Naive thymus-derived CD8-positive, alpha-beta T cell (primary cell): ENCODE data around the gene FHL1. TPM values are rescaled to one million over a fixed set of nuclear protein-coding genes. Genes with fewer than 3 reads are reported as not detected.

Source experiments
- ATAC-seq, 2 donors: fragments of 150-1000 bp; cut with Tn5 transposase in 1 of 2; sonication (Bioruptor Pico), chemical (Tn5 transposase) in 1 of 2; 1 replicate in 1 of 2; 2 replicates in 1 of 2; pipeline ENCODE4 v1.10.0; 2021; ENCODE audit warnings: mild to moderate bottlenecking in 2 of 2, moderate library complexity in 2 of 2
- POLR2A ChIA-PET: fragments of 350-600 bp; sonication (Branson Sonifier 250); formaldehyde crosslinking; loops from one replicate; lab custom pipeline; 2021; ENCODE audit warnings: antibody characterized with exemption; lab: Charles Lee
- DNase-seq, 10 donors: peaks; one replicate each; pipeline versions ENCODE4 v3.0.0 to v3.0.0-alpha.2; 2020 to 2022
- H3K27ac Mint-ChIP-seq, 10 donors: one replicate each; pipeline ENCODE4 v1.8.0; 2020 to 2022; ENCODE audit warnings: mild to moderate bottlenecking in 10 of 10, mixed read lengths in 10 of 10, moderate library complexity in 4 of 10, inconsistent platforms in 1 of 10
- H3K27me3 Mint-ChIP-seq, 5 donors: one replicate each; pipeline ENCODE4 v1.8.0; 2021 to 2022; ENCODE audit warnings: mixed read lengths in 5 of 5
- H3K36me3 Mint-ChIP-seq, 3 donors: one replicate each; pipeline ENCODE4 v1.8.0; 2020 to 2022; ENCODE audit warnings: mixed read lengths in 3 of 3, mild to moderate bottlenecking in 2 of 3, inconsistent platforms in 1 of 3
- H3K4me1 Mint-ChIP-seq, 4 donors: one replicate each; pipeline ENCODE4 v1.8.0; 2021 to 2022; ENCODE audit warnings: mixed read lengths in 4 of 4
- H3K4me3 Mint-ChIP-seq, 10 donors: one replicate each; pipeline ENCODE4 v1.8.0; 2020 to 2022; ENCODE audit warnings: mild to moderate bottlenecking in 10 of 10, mixed read lengths in 10 of 10, moderate library complexity in 6 of 10, inconsistent platforms in 1 of 10
- H3K9me3 Mint-ChIP-seq, 9 donors: one replicate each; pipeline ENCODE4 v1.8.0; 2020 to 2022; ENCODE audit warnings: mixed read lengths in 9 of 9, mild to moderate bottlenecking in 3 of 9, inconsistent platforms in 1 of 9, moderate library complexity in 1 of 9
- polyA plus RNA-seq, 3 donors: library from polyadenylated mRNA; unstranded; fragments of 300-500 nt; fragmentation: Illumina TruSeq; gene quantifications; one replicate each; pipeline ENCODE4 v1.2.3, GENCODE V29; 2021
- total RNA-seq, 8 experiments: library from RNA in 2 of 8; stranded (reverse) in 2 of 8; gene quantifications; one replicate each; pipeline ENCODE4 v1.2.3 and lab custom pipeline; 2021 to 2026

The FHL1 gene
- total and polyA plus RNA-seq, 5 experiments from 2014 or later = 10.8 to 16.6 (median 14.9) TPM

- POLR2A ChIA-PET = no interaction called here
- ATAC-seq = no peak
Observed at GRCh38 chrX:136176399-136176825, 29.1 kb downstream of the FHL1 start.

DNA sequence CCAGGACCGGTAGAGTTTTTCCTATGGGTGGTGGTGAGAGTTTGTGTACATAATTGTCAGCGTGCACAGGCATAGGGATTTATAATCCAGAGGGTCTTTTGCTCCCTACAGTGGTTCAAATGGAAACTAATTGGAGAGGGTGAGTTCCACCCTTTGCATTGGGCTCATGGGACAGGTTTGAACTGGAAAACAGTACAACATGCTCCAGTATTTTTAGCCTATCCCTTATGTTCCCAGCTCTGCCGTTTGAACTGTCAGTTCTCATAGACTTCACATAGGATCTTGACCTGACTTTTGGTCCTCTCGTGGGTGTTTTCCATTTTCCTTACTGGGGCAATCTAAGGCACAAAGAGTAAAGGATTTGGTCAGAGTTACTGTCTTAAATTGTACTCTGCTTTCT lies 31.8 kb downstream of the FHL1 start:
- DNase-seq (no peak), ATAC-seq (no peak)
- H3K27ac Mint-ChIP-seq = no peak overlapping the region
- H3K27me3 Mint-ChIP-seq = no peaks in the 10 kb centered on the region
- H3K9me3 Mint-ChIP-seq = no peaks in the 10 kb centered on the region
- POLR2A ChIA-PET = no interaction called here
- H3K36me3 Mint-ChIP-seq = peaks cover 0 to 2% (median 0%) of the 10 kb centered on the region in 3 donors
- no peaks in the 10 kb centered on the region for H3K4me1 Mint-ChIP-seq
- H3K4me3 Mint-ChIP-seq = no peak overlapping the region

More at GRCh38 chrX:136176399-136176825, 29.1 kb downstream of the FHL1 start:
- Mint-ChIP-seq H3K36me3 (peaks cover 0 to 2% (median 0%) of the 10 kb centered on the region in 3 donors), H3K4me3 (no peak overlapping the region), H3K27me3 (no peaks in the 10 kb centered on the region), H3K27ac (no peak overlapping the region), H3K9me3 (no peaks in the 10 kb centered on the region), H3K4me1 (no peaks in the 10 kb centered on the region)
- no peak for DNase-seq

DNA sequence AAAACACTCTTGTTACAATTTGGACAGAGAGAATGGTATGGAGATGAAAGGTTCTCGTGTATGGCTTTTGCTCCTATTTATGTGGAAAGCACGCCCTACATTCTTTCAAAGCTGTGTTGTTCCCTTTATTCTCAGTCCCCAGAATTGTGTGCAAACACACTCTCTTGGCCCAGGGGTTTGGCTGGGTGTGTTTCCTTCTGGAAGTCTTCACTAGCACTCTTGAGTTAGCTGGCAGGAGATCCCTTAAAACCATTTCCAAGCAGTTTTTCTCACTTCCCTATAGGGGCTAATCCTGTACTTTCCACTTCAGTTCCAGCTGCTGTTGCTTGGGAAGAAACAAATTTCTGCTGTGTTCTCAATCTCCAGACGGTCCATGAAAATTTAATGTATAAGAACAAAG lies 35.1 kb downstream of the FHL1 start:
- H3K27ac Mint-ChIP-seq = no peak overlapping the region
- H3K4me3 Mint-ChIP-seq = no peak overlapping the region
- no peaks in the 10 kb centered on the region for H3K9me3 Mint-ChIP-seq
- no peaks in the 10 kb centered on the region for H3K27me3 Mint-ChIP-seq
- H3K4me1 Mint-ChIP-seq = no peaks in the 10 kb centered on the region
- ATAC-seq (no peak), DNase-seq (no peak)
- POLR2A ChIA-PET = no interaction called here
- H3K36me3 Mint-ChIP-seq = peaks cover 0 to 2% (median 0%) of the 10 kb centered on the region in 3 donors

DNA sequence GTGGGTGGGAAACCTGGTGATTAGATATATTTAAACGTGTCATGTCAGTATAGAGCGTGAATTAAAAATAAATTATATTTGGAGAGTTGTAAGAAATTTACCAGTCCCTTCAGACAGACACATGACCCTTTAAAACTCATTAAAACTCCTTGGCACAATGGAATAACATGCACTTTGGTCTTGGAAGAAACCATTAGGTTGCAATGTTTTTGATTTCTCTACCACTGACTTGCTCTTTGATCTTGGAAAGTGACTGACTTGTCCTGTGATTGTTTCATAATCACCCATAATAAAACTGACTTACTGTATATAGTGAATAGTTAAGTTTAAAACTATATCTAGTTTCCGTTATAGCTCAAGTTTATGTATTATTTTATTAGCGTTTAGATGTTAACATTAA lies 35.8 kb downstream of the FHL1 start:
- DNase-seq (no peak), ATAC-seq (no peak)
- POLR2A ChIA-PET = no interaction called here
- H3K4me1 Mint-ChIP-seq = no peaks in the 10 kb centered on the region
- H3K27ac Mint-ChIP-seq = no peak overlapping the region
- H3K27me3 Mint-ChIP-seq = no peaks in the 10 kb centered on the region
- H3K36me3 Mint-ChIP-seq = peaks cover 0 to 2% (median 0%) of the 10 kb centered on the region in 3 donors
- no peak overlapping the region for H3K4me3 Mint-ChIP-seq
- no peaks in the 10 kb centered on the region for H3K9me3 Mint-ChIP-seq

DNA sequence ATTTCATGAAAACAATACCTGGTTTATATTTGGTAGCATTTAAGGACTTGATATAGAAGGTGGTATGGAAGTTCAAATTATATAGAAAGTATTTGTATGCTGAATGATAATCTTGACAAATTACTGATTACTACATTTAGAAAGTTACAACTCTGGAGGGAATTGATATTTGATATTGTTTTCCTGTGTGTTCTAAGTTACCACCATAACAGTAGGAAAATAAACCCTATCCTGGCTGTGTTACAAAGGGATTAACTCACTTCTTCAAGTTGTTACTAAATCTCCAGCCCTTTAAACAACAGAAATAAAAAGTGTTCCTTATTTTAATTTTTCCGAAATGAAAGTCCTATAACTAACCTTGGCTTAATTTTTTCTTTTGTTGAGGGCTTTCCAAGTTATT lies 36.6 kb downstream of the FHL1 start:
- no peak for DNase-seq
- H3K9me3 Mint-ChIP-seq = no peaks in the 10 kb centered on the region
- peaks cover 0 to 2% (median 0%) of the 10 kb centered on the region in 3 donors for H3K36me3 Mint-ChIP-seq
- H3K4me1 Mint-ChIP-seq = no peaks in the 10 kb centered on the region
- H3K4me3 Mint-ChIP-seq = no peak overlapping the region
- no peak for ATAC-seq
- no peak overlapping the region for H3K27ac Mint-ChIP-seq
- POLR2A ChIA-PET = no interaction called here
- H3K27me3 Mint-ChIP-seq = no peaks in the 10 kb centered on the region

DNA sequence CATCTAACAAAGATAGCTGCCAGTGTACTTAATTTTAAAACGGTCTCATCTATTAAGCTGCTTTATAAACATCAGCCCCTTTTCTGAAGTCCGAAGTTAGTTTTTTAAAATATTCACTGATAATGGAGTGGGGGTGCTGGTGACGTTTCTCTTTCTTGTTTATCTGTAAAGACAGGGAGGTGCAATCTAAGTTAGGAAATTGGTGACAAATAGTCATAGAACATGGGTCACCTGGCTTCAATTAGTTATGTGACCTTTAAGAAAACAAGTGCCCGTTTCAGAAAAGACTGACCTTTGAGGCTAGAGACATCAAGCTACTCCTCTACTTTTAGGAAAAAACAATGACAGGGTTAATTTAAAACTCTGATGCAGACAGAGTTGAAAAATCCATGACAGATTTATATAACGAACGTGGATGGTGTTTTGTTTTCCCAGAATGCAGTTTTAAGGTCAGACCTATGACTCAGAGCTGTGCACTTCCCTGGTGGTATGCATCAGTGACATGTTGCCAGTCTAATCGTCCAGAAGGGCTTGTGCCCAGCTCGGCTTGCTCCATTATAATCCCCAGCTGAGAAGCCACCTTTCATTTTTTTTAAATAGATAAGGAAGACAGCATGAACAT lies 38.2 kb downstream of the FHL1 start:
- H3K36me3 Mint-ChIP-seq = peaks cover 0 to 2% (median 0%) of the 10 kb centered on the region in 3 donors
- no peak overlapping the region for H3K27ac Mint-ChIP-seq
- POLR2A ChIA-PET = no interaction called here
- no peaks in the 10 kb centered on the region for H3K4me1 Mint-ChIP-seq
- ATAC-seq (no peak), DNase-seq (no peak)
- H3K4me3 Mint-ChIP-seq = no peak overlapping the region
- no peaks in the 10 kb centered on the region for H3K27me3 Mint-ChIP-seq
- H3K9me3 Mint-ChIP-seq = no peaks in the 10 kb centered on the region

DNA sequence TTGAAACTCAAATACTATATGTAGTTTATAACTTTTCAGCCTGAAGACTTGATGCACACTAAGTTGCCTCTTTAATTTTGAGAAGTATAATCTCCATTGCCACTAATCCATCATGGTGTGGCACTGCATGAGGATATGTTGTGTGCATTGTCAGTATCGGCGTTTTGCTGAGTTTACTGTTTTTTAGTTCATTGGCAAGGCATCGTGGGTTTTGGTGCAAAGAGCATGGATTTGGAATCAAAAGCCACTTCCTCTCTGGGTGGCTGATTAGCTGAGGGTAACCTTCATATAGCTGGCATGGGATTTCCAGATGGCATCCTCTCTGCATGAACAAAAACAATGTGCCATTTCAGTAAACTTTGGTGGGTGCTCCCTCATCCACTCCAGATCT lies 38.7 kb downstream of the FHL1 start:
- Mint-ChIP-seq H3K4me1 (peaks cover 0 to 3% (median 0%) of the 10 kb centered on the region in 4 donors), H3K27ac (no peak overlapping the region), H3K27me3 (no peaks in the 10 kb centered on the region), H3K4me3 (no peak overlapping the region), H3K36me3 (peaks cover 0 to 2% (median 0%) of the 10 kb centered on the region in 3 donors), H3K9me3 (no peaks in the 10 kb centered on the region)
- DNase-seq = no peak
- ATAC-seq = no peak
- POLR2A ChIA-PET = no interaction called here

GRCh38 chrX:136189222-136189621 lies 41.9 kb downstream of the FHL1 start:
- POLR2A ChIA-PET = no interaction called here
- Mint-ChIP-seq H3K36me3 (peaks cover 0 to 2% (median 0%) of the 10 kb centered on the region in 3 donors), H3K4me3 (no peak overlapping the region), H3K9me3 (no peaks in the 10 kb centered on the region), H3K27me3 (no peaks in the 10 kb centered on the region), H3K27ac (no peak overlapping the region), H3K4me1 (peaks cover 13 to 35% (median 24%) of the 10 kb centered on the region in 4 donors)
- DNase-seq (no peak), ATAC-seq (no peak)

GRCh38 chrX:136190038-136190713 lies 42.8 kb downstream of the FHL1 start:
- Mint-ChIP-seq H3K9me3 (no peaks in the 10 kb centered on the region), H3K27me3 (no peaks in the 10 kb centered on the region), H3K36me3 (peaks cover 0 to 2% (median 0%) of the 10 kb centered on the region in 3 donors), H3K27ac (no peak overlapping the region), H3K4me3 (no peak overlapping the region), H3K4me1 (peaks cover 13 to 35% (median 24%) of the 10 kb centered on the region in 4 donors)
- DNase-seq (no peak), ATAC-seq (no peak)
- POLR2A ChIA-PET = interaction anchor here (0.6 kb wide), 1 partner anchor 48 kb away, joined by 6 read pairs; no protein-coding TSS in a partner anchor

DNA sequence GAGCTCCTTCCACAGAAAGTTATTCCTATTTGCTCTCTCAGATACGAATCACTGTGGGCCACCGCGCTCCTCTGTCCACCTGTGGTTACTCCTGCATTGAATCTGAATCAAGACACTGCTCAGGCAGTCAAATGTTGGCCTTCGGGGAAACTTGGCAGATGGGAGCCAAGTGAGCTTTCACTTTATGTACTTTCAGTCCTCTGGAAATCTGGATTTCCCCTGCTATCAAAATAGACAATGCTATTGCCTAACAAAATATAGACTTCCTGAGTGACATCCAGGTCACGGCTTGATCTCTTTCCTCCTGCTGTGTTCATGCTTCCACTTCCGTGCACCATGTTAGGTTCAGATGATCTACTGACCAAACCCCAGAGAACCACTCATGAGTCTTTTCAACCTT lies 43.8 kb downstream of the FHL1 start:
- peaks cover 13 to 35% (median 24%) of the 10 kb centered on the region in 4 donors for H3K4me1 Mint-ChIP-seq
- H3K27ac Mint-ChIP-seq = peak overlapping the region in 2 of 10 donors; percentile 16 to 80
- no peaks in the 10 kb centered on the region for H3K27me3 Mint-ChIP-seq
- ATAC-seq (no peak), DNase-seq (no peak)
- no peak overlapping the region for H3K4me3 Mint-ChIP-seq
- H3K9me3 Mint-ChIP-seq = no peaks in the 10 kb centered on the region
- POLR2A ChIA-PET = no interaction called here
- H3K36me3 Mint-ChIP-seq = peaks cover 0 to 2% (median 0%) of the 10 kb centered on the region in 3 donors

DNA sequence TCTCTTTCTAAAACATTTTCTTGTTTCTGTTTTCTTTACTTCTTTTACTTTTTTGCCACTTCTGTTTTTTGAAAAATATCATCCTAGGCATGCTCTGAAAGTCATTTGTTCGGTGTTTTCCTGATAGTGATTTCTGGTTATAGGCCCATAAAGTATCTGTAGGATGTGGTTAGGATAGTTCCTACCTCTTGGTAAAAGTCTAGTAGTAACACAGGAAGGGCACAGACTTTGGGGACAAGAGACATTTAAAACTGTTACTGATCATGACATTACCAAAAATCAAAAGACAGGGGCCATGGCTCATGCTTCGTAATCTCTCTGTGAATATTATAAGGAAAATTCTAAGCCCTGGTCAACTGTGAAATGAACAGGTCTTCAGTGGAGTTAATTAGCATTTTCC lies 44.8 kb downstream of the FHL1 start:
- Mint-ChIP-seq H3K27ac (peak overlapping the region in 2 of 10 donors; percentile 42 to 48), H3K36me3 (peaks cover 0 to 2% (median 0%) of the 10 kb centered on the region in 3 donors), H3K4me3 (peak overlapping the region in 7 of 10 donors; percentile 1 to 56 (median 24)), H3K27me3 (no peaks in the 10 kb centered on the region), H3K4me1 (peaks cover 13 to 35% (median 24%) of the 10 kb centered on the region in 4 donors), H3K9me3 (no peaks in the 10 kb centered on the region)
- DNase-seq (no peak), ATAC-seq (peak in 1 of 2 donors; percentile 39)
- POLR2A ChIA-PET = no interaction called here

GRCh38 chrX:136192839-136193414 lies 45.6 kb downstream of the FHL1 start:
- ATAC-seq (no peak), DNase-seq (no peak)
- Mint-ChIP-seq H3K36me3 (peaks cover 0 to 2% (median 0%) of the 10 kb centered on the region in 3 donors), H3K27me3 (no peaks in the 10 kb centered on the region), H3K9me3 (no peaks in the 10 kb centered on the region), H3K4me1 (peaks cover 13 to 35% (median 24%) of the 10 kb centered on the region in 4 donors), H3K4me3 (peak overlapping the region in 5 of 10 donors; percentile 1 to 68 (median 61)), H3K27ac (peak overlapping the region in 1 of 10 donors; percentile 66)
- POLR2A ChIA-PET = no interaction called here

- Mint-ChIP-seq H3K9me3 (no peaks in the 10 kb centered on the region), H3K27me3 (no peaks in the 10 kb centered on the region), H3K27ac (peak overlapping the region in 1 of 10 donors; percentile 66), H3K4me1 (peaks cover 13 to 35% (median 24%) of the 10 kb centered on the region in 4 donors), H3K4me3 (peak overlapping the region in 8 of 10 donors; percentile 38 to 68 (median 61)), H3K36me3 (peaks cover 0 to 2% (median 0%) of the 10 kb centered on the region in 3 donors)
- no peak for DNase-seq
- POLR2A ChIA-PET = no interaction called here
- ATAC-seq = no peak
Observed at GRCh38 chrX:136193771-136194170, 46.4 kb downstream of the FHL1 start.
